Erythroblast (primary cell): Measurements from ENCODE around the gene WDR26.
"Not testable (repeated sequence)": the region's sequence is repeated elsewhere in the genome, so short reads cannot be mapped to it uniquely, and the experiment has no call there.

ENCODE experiments used
- GATA1 ChIP-seq: IDR thresholded peaks from 2 replicates; pipeline ENCODE4 v1.6.1; 2011; ENCODE audit warnings: low read depth, mild to moderate bottlenecking, control low read depth, low read length, moderate library complexity
- POLR2A ChIP-seq: IDR thresholded peaks from 2 replicates; pipeline ENCODE4 v1.6.1; 2011; ENCODE audit warnings: mild to moderate bottlenecking, low read length

DNA sequence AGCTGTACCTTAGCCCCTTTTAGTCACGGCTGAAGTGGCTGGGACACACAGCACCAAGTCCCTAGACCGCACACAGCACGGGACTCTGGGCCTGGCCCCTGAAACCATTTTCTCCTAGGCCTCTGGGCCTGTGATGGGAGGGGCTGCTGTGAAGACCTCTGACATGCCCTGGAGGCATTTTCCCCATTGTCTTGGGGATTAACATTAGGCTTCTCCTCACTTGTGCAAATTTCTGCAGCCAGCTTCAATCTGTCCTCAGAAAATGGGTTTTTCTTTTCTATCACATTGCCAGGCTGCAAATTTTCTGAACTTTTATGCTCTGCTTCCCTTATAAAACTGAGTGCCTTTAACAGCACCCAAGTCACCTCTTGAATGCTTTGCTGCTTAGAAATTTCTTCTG lies 45.6 kb upstream of the WDR26 start:
- TF ChIP-seq POLR2A, GATA1: not testable (repeated sequence)
